MM.1S (cell line): ENCODE data around the gene SDHA.
"Not testable (repeated sequence)": the region's sequence is repeated elsewhere in the genome, so short reads cannot be mapped to it uniquely, and the experiment has no call there.

Source experiments
- DNase-seq: peaks from one replicate; pipeline ENCODE4 v3.0.0-alpha.2; 2015
- H2AFZ ChIP-seq: fragments of 300-600 bp; sonication (generic); 2 replicates; pipeline ENCODE4 v1.6.0; 2016; ENCODE audit warnings: antibody characterized with exemption, low read length
- H3F3A ChIP-seq: fragments of 300-600 bp; sonication (generic); 2 replicates; pipeline ENCODE4 v1.6.1; 2016; ENCODE audit warnings: mild to moderate bottlenecking, antibody characterized with exemption, low read length, moderate library complexity, mixed read lengths; ENCODE audit not compliant: insufficient read depth
- H3K27ac ChIP-seq: fragments of 300-600 bp; sonication (generic); 2 replicates; pipeline ENCODE4 v1.5.1; 2016; ENCODE audit warnings: mild to moderate bottlenecking, low read length
- H3K27me3 ChIP-seq: fragments of 300-600 bp; sonication (generic); replicated peaks from 2 replicates; pipeline ENCODE4 v1.6.0; 2016; ENCODE audit warnings: low read length; ENCODE audit not compliant: insufficient read depth
- H3K36me3 ChIP-seq: fragments of 300-600 bp; sonication (generic); replicated peaks from 2 replicates; pipeline ENCODE4 v1.6.1; 2016; ENCODE audit warnings: mild to moderate bottlenecking, low read length, mixed read lengths; ENCODE audit not compliant: insufficient read depth
- H3K4me1 ChIP-seq: fragments of 300-600 bp; sonication (generic); 2 replicates; pipeline ENCODE4 v1.6.1; 2016; ENCODE audit warnings: low read length, mixed read lengths
- H3K4me2 ChIP-seq: fragments of 300-600 bp; sonication (generic); 2 replicates; pipeline ENCODE4 v1.6.0; 2016; ENCODE audit warnings: low read depth, low read length
- H3K4me3 ChIP-seq: fragments of 300-600 bp; sonication (generic); 2 replicates; pipeline ENCODE4 v1.5.1; 2016; ENCODE audit warnings: low read length, mixed read lengths
- H3K79me2 ChIP-seq: fragments of 300-600 bp; sonication (generic); 2 replicates; pipeline ENCODE4 v1.6.1; 2016; ENCODE audit warnings: mixed run types, low read length, mixed read lengths
- H3K9ac ChIP-seq: fragments of 300-600 bp; sonication (generic); 2 replicates; pipeline ENCODE4 v1.6.1; 2016; ENCODE audit warnings: low read length, mixed read lengths
- H3K9me2 ChIP-seq: fragments of 300-600 bp; sonication (generic); replicated peaks from 2 replicates; pipeline ENCODE4 v1.6.1; 2016; ENCODE audit warnings: mild to moderate bottlenecking, low read length, mixed read lengths; ENCODE audit not compliant: insufficient read depth
- H3K9me3 ChIP-seq: fragments of 300-600 bp; sonication (generic); replicated peaks from 2 replicates; pipeline ENCODE4 v1.6.1; 2016; ENCODE audit warnings: mild to moderate bottlenecking, low read length, mixed read lengths; ENCODE audit not compliant: insufficient read depth
- H4K20me1 ChIP-seq: fragments of 300-600 bp; sonication (generic); 2 replicates; pipeline ENCODE4 v1.6.1; 2016; ENCODE audit warnings: mild to moderate bottlenecking, low read length, moderate library complexity, mixed read lengths; ENCODE audit not compliant: insufficient read depth
- EZH2 ChIP-seq: fragments of 300-600 bp; sonication (generic); optimal IDR thresholded peaks from 2 replicates; pipeline ENCODE3; 2017; ENCODE audit warnings: low read depth, mild to moderate bottlenecking, antibody characterized with exemption, low read length, mixed read lengths
- EZH2phosphoT487 ChIP-seq: fragments of 300-600 bp; sonication (generic); IDR thresholded peaks from 2 replicates; pipeline ENCODE4 v1.6.1; 2018; ENCODE audit warnings: antibody characterized with exemption, low read length
- TF ChIP-seq, protein P1 (sequence below): fragments of 300-600 bp; sonication (generic); IDR thresholded peaks from 2 replicates; pipeline ENCODE4 v1.5.1; 2016; ENCODE audit warnings: antibody characterized with exemption, low read length, mixed read lengths

The SDHA gene

DNA sequence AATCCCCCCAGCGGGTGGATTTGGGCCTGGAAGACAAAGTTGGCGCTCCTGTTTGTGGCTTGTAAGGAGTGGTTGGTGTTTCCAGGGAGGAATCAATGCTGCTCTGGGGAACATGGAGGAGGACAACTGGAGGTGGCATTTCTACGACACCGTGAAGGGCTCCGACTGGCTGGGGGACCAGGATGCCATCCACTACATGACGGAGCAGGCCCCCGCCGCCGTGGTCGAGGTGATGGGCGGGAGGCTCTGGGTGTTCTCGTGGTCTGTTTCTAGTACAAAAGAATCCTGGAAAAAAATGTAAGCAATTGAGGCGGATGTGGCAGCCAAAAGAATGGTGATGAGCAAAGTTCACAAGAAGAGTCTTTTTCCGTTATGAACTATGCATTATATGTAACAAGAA lies 7.2 kb downstream of the SDHA start:
- Histone ChIP-seq H3K4me2 (no peak overlapping the region), H2AFZ (no peak overlapping the region), H3K79me2 (peaks cover 95% of the 10 kb centered on the region), H3K27ac (no peak overlapping the region; the same call in 1 of the 2 replicates), H3K36me3 (peaks cover 32% of the 10 kb centered on the region), H3K27me3 (no peaks in the 10 kb centered on the region), H3K4me3 (no peak overlapping the region), H3K9me2 (no peaks in the 10 kb centered on the region), H3K9me3 (no peaks in the 10 kb centered on the region), H3K9ac (no peak overlapping the region), H4K20me1 (peaks cover 3% of the 10 kb centered on the region; the same call in 1 of the 2 replicates), H3K4me1 (peaks cover 24% of the 10 kb centered on the region), H3F3A (peaks cover 28% of the 10 kb centered on the region)
- DNase-seq = no peak
- TF ChIP-seq EZH2 (no peak), EZH2phosphoT487 (no peak)
- TF ChIP-seq, protein P1, sequence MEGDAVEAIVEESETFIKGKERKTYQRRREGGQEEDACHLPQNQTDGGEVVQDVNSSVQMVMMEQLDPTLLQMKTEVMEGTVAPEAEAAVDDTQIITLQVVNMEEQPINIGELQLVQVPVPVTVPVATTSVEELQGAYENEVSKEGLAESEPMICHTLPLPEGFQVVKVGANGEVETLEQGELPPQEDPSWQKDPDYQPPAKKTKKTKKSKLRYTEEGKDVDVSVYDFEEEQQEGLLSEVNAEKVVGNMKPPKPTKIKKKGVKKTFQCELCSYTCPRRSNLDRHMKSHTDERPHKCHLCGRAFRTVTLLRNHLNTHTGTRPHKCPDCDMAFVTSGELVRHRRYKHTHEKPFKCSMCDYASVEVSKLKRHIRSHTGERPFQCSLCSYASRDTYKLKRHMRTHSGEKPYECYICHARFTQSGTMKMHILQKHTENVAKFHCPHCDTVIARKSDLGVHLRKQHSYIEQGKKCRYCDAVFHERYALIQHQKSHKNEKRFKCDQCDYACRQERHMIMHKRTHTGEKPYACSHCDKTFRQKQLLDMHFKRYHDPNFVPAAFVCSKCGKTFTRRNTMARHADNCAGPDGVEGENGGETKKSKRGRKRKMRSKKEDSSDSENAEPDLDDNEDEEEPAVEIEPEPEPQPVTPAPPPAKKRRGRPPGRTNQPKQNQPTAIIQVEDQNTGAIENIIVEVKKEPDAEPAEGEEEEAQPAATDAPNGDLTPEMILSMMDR = no peak

DNA sequence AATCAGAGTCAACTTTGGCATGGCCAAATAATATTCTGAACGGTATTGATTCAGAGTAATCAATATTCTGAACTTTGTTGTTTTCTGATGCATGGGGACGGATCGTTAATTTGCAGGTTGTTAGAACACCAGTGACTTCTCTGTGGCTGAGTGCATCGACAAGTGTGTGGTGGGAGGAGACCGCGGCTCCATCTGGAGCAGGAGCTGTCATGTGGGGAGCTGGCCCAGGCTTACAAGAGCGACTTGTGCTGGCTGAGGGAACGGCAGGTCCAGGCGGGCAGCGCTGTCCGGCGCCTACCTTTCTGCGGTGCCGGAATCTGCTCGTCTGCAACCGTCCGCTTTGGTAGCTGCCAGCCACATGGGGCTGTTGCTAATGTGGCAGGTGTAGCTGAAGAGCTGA lies 9.3 kb downstream of the SDHA start:
- H3K9me3 ChIP-seq, H3K4me2 ChIP-seq, H3K27ac ChIP-seq, H4K20me1 ChIP-seq, H3K27me3 ChIP-seq, DNase-seq, H3K4me3 ChIP-seq, H3K9ac ChIP-seq, H2AFZ ChIP-seq, H3K9me2 ChIP-seq: not testable (repeated sequence)
- H3K36me3 ChIP-seq = peaks cover 36% of the 10 kb centered on the region
- H3F3A ChIP-seq = peaks cover 14% of the 10 kb centered on the region
- peaks cover 95% of the 10 kb centered on the region for H3K79me2 ChIP-seq
- peaks cover 21% of the 10 kb centered on the region for H3K4me1 ChIP-seq

DNA sequence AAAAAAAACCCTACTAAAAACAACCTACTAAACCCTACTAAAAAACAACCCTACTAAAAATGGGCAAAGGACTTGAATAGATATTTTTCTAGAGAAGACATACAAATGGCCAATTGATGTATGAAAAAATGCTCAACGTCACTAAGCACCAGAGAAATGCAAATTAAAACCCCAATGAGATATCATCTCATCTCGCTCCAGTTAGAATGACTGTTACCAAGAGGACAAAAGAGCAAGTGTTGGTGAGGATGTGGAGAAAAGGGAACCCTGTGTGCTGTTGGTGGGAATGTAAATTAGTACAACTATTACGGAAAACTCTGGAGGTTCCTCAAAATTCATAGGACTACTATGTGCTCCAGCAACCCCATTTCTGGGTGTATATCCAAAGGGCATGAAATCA lies 10.8 kb downstream of the SDHA start:
- peaks cover 38% of the 10 kb centered on the region for H3K36me3 ChIP-seq
- peaks cover 9% of the 10 kb centered on the region for H3K4me1 ChIP-seq

DNA sequence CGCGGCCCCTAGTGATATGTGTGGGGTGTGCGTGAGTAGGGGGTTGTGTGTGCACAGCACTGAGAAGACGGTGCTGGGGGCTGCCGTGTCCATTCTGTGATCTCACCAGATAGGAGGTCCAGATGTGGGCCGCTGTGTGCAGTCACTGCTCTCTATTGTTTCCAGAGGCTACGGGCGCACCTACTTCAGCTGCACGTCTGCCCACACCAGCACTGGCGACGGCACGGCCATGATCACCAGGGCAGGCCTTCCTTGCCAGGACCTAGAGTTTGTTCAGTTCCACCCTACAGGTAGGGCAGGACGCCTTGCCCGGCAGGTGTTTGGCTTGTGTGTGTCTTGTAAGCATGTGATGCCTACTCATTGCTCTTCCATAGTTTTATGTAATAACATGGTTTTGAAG lies 12.6 kb downstream of the SDHA start:
- H3K9ac ChIP-seq = no peak overlapping the region
- DNase-seq = no peak
- H3F3A ChIP-seq = no peaks in the 10 kb centered on the region
- H3K79me2 ChIP-seq = peaks cover 90% of the 10 kb centered on the region
- H4K20me1 ChIP-seq = no peaks in the 10 kb centered on the region; the same call in 1 of the 2 replicates
- H3K36me3 ChIP-seq = peaks cover 35% of the 10 kb centered on the region; the same call in 1 of the 2 replicates
- H3K27me3 ChIP-seq = no peaks in the 10 kb centered on the region
- no peaks in the 10 kb centered on the region for H3K9me3 ChIP-seq
- TF ChIP-seq EZH2phosphoT487 (no peak), EZH2 (no peak)
- TF ChIP-seq, protein P1 = no peak
- no peak overlapping the region for H3K4me3 ChIP-seq
- no peak overlapping the region for H3K4me2 ChIP-seq
- no peaks in the 10 kb centered on the region for H3K9me2 ChIP-seq
- H3K4me1 ChIP-seq = no peaks in the 10 kb centered on the region
- H3K27ac ChIP-seq = no peak overlapping the region
- H2AFZ ChIP-seq = no peak overlapping the region

More for the DNA sequence above, 10.8 kb downstream of the SDHA start:
- no peaks in the 10 kb centered on the region for H3K9me2 ChIP-seq
- H4K20me1 ChIP-seq = no peaks in the 10 kb centered on the region; the same call in 1 of the 2 replicates
- TF ChIP-seq, protein P1 = no peak
- no peak for TF ChIP-seq EZH2
- TF ChIP-seq EZH2phosphoT487 = no peak
- no peaks in the 10 kb centered on the region for H3K27me3 ChIP-seq
- no peaks in the 10 kb centered on the region for H3K9me3 ChIP-seq
- H3K27ac ChIP-seq = no peak overlapping the region
- H3K9ac ChIP-seq = no peak overlapping the region
- no peak overlapping the region for H3K4me2 ChIP-seq
- H3K4me3 ChIP-seq = no peak overlapping the region
- peaks cover 94% of the 10 kb centered on the region for H3K79me2 ChIP-seq
- H3F3A ChIP-seq = peaks cover under 1% of the 10 kb centered on the region; the same call in 1 of the 2 replicates
- H2AFZ ChIP-seq = no peak overlapping the region
- DNase-seq = no peak
